ENCODE results near the gene PPP1R15B.

The PPP1R15B gene

GRCh38 chr1:204380293-204380831 is 31.3 kb downstream of the PPP1R15B start:
- in situ Hi-C loops (cut with MboI; ENCODE audit: low sequenced_read_pairs, unreplicated experiment), result no loop called here

GRCh38 chr1:204377800-204378668 is 33.6 kb downstream of the PPP1R15B start:
- DNase-seq (ENCODE audit: low spot score), result peak; percentile 65

More at GRCh38 chr1:204380293-204380831, 31.3 kb downstream of the PPP1R15B start:
- TF ChIP-seq CTCF (IDR thresholded peaks at IDR 0.05; ENCODE audit: borderline replicate concordance, control extremely low read depth, extremely low read depth, insufficient read depth, missing control alignments), result no peak
- DNase-seq (ENCODE audit: low spot score), result no peak

GRCh38 chr1:204376919-204377799 is 34.5 kb downstream of the PPP1R15B start:
- in situ Hi-C loops (cut with MboI; ENCODE audit: low sequenced_read_pairs, unreplicated experiment), result no loop called here
- DNase-seq (ENCODE audit: low spot score), result no peak
- no peak for TF ChIP-seq CTCF (IDR thresholded peaks at IDR 0.05; ENCODE audit: borderline replicate concordance, control extremely low read depth, extremely low read depth, insufficient read depth, missing control alignments)

More at GRCh38 chr1:204377800-204378668, 33.6 kb downstream of the PPP1R15B start:
- TF ChIP-seq CTCF (IDR thresholded peaks at IDR 0.05; ENCODE audit: borderline replicate concordance, control extremely low read depth, extremely low read depth, insufficient read depth, missing control alignments), result no peak
- in situ Hi-C loops (cut with MboI; ENCODE audit: low sequenced_read_pairs, unreplicated experiment), result no loop called here

DNA sequence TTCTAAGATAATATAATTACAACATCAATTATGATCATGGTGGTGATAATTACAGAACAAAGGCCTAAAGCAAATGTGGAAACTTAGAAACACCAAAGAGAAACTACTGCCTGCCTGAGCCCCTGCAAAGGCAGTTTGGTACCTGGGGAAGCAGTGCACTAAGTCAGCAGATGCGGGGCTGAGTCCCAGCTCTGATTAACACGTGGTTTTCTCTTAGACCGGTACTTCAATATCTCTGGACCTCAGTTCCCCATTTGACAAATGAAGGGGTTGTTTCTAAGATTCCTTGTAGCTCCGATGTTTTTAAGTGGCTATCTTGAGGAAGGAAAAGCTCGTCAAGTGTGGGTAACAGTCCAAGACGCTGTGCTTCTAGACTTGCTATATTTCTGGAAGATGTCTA is 35.2 kb downstream of the PPP1R15B start:
- DNase-seq (ENCODE audit: low spot score), result no peak
- TF ChIP-seq CTCF (IDR thresholded peaks at IDR 0.05; ENCODE audit: borderline replicate concordance, control extremely low read depth, extremely low read depth, insufficient read depth, missing control alignments), result no peak
- in situ Hi-C loops (cut with MboI; ENCODE audit: low sequenced_read_pairs, unreplicated experiment), result no loop called here

GRCh38 chr1:204373911-204374310 is 37.7 kb downstream of the PPP1R15B start:
- in situ Hi-C loops (cut with MboI; ENCODE audit: low sequenced_read_pairs, unreplicated experiment), result no loop called here
- DNase-seq (ENCODE audit: low spot score), result no peak
- TF ChIP-seq CTCF (IDR thresholded peaks at IDR 0.05; ENCODE audit: borderline replicate concordance, control extremely low read depth, extremely low read depth, insufficient read depth, missing control alignments), result no peak

GRCh38 chr1:204370176-204370575 is 41.4 kb downstream of the PPP1R15B start:
- TF ChIP-seq CTCF (IDR thresholded peaks at IDR 0.05; ENCODE audit: borderline replicate concordance, control extremely low read depth, extremely low read depth, insufficient read depth, missing control alignments), result no peak
- in situ Hi-C loops (cut with MboI; ENCODE audit: low sequenced_read_pairs, unreplicated experiment), result no loop called here
- DNase-seq (ENCODE audit: low spot score), result no peak
